Measurements from ENCODE around the gene LENEP.

The LENEP gene

GRCh38 chr1:154993572-154994268, at the start of gene LENEP:
LENEP (plus strand) TSS chr1:154993586; CDS start chr1:154993608, 22 bp downstream.
- DNase-seq (ENCODE audit: low read depth): no peak

GRCh38 chr1:154943649-154944400, 49.6 kb upstream of the LENEP start:
- DNase-seq (ENCODE audit: low read depth): peak; percentile 30

GRCh38 chr1:154944401-154945159, 48.8 kb upstream of the LENEP start:
- no peak for DNase-seq (ENCODE audit: low read depth)

DNA sequence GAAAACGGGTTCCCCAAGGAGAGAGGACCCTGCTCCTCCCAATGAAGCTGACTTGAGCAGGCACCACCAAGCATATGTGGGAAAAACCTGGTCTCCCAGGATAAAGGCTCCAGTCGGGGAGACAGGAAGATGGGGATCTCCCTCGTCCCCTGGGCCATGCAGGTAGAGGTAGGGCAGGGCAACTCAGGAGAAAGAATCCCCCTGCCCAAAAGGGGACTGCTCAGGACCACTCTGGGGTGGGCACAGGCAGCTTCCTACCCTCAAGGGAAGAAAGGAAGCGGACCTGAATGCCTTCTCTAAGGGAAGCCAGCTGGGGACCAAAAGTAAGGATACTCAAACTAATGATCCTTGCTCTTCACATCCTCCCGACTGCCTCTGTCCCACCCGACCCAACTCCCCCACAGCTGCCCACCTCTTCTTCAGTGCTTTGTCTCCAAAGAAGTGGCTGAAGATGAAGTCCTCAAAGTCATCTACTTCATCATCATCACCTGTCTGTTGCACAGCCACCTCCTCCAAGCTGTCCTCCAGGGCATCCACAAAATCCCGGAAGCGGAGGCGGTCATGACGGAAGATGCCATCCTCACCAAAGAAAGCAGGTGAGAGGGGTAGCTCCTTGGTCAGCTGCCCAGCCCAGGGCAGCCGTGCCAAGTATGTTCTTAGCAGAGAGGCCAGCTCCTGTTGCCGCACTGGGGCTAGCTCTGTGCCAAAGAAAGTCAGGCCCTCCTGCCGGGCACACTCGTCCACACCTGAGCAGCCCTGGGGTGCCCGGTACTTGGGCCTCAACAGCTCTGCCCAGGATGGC, 48.0 kb upstream of the LENEP start:
- DNase-seq (ENCODE audit: low read depth): no peak

GRCh38 chr1:154945962-154946850, 47.2 kb upstream of the LENEP start:
- DNase-seq (ENCODE audit: low read depth): no peak

- DNase-seq (ENCODE audit: low read depth): no peak
These were observed 45.3 kb upstream of the LENEP start for GRCh38 chr1:154948079-154948478.

- peak; percentile 50 for DNase-seq (ENCODE audit: low read depth)
These were observed 41.3 kb upstream of the LENEP start for GRCh38 chr1:154951901-154952657.

GRCh38 chr1:154952664-154953063, 40.7 kb upstream of the LENEP start:
- DNase-seq (ENCODE audit: low read depth): no peak

GRCh38 chr1:154953611-154954038, 39.8 kb upstream of the LENEP start:
- no peak for DNase-seq (ENCODE audit: low read depth)

DNA sequence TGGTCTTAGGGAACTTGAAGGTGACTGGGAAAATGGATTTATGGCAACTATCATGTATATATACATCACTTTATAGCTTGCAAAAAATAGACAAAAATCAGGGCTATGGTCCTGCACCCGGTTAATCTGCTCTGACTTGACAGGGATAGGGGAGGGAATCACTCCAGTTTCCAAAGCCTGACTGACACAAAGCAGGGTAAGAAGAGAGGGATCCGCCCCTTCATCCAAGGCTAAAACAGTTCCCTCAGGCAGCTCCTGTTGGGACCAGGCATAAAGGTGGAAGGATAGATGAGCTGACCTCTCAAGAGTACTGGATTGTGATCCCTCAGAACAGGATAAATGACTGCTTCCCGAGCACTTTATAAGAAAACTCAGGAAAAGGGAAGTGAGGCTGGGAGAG, 38.8 kb upstream of the LENEP start:
- no peak for DNase-seq (ENCODE audit: low read depth)

DNA sequence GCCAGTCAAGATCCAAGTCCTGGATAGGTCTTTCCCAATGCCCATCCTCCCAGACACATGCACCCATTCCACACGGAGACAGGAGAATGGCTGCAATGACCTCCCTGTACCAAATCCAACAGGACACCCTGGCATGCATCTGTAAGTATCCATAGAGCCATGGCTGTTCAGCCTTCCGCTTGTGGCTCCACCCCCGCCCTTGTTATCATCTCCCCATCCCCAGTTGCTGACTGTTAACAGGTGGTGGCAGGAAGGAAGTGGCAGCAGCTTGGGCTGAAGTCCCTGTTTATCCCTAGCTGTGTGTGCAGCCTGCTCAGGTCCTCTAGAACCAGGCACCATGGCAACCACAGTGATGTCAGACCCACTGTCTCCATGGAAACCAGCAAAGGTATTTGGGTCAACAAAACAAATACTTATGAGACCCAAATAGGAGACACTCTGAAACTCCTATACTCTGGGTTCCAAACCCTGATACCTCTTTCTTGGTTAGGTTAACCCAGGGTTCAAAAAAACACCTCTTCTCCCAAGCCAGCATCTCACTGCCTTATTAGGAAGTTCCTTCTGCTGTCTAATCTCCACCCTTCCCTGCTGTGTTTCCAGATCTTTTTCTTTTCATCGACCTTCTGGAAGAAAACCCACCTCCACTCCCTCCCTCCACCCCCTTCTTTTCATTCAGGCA, 38.2 kb upstream of the LENEP start:
- peak; percentile 66 for DNase-seq (ENCODE audit: low read depth)

DNA sequence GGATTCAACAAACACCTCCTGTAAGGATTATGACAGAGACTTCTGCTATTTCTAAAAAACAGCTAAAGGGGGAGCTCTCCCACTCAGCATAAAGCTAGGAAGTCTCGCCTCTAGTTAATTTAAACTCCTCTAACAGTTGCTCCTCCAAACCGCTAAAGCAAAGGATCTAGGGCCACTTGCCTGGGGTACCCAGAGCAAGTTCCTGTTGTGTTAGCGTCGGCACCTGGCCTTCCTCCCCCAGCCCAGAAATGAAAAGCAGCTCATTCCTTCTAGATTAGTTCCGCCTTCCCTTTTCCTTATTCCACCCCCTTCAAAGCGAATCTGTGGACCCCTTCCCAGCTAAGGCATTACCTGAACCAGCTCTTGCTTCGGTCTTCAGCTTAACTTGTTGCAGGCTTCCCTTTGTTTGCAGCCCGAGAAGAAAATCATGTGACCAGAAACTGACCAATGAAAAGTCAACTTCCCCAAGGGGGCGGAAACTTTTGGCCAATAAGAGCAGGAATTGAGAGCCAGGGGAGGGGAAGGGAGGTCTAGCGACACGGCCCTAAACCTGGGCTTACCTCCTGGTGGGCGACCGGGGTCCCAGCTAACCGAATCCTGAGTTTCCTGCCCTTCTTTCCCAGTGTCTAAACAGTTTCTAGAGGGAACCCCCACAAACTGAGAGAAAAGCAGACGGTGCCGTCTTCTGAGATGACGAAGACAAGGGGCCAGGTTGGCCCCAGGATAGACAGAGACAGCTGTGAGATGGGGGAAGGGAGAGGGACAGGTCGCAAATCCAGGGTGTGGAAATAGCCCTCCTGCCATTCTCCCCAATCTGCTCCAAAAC, 37.5 kb upstream of the LENEP start, which contains the start of gene PBXIP1:
PBXIP1 (minus strand) TSS at position 382 of the 826 bp plus-strand sequence. CDS start 2,378 bp downstream, outside the sequence.
- DNase-seq (ENCODE audit: low read depth): peak; percentile 69

GRCh38 chr1:154956544-154956941, 36.8 kb upstream of the LENEP start:
- DNase-seq (ENCODE audit: low read depth): no peak

GRCh38 chr1:154957091-154957657, 36.2 kb upstream of the LENEP start:
- no peak for DNase-seq (ENCODE audit: low read depth)

DNA sequence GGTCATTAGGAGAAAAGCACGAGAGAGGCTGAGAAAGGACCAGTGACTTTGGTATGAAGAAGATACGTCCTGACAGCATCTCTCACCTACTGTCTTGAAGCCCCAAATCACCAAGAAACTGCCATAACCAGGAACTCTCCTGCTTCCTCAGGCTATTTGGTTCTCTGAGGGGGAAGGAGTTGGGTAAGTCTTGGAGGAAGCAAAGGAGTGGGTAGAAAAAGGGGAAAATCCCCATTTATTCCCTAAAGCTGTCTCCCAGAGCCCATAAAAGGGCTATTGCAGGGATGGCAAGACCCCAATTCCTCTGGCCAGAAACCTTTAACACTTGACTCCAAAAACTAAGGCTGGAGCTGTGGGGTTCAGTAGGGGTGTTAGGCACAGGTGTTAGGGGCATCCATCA, 35.4 kb upstream of the LENEP start:
- DNase-seq (ENCODE audit: low read depth): no peak

DNA sequence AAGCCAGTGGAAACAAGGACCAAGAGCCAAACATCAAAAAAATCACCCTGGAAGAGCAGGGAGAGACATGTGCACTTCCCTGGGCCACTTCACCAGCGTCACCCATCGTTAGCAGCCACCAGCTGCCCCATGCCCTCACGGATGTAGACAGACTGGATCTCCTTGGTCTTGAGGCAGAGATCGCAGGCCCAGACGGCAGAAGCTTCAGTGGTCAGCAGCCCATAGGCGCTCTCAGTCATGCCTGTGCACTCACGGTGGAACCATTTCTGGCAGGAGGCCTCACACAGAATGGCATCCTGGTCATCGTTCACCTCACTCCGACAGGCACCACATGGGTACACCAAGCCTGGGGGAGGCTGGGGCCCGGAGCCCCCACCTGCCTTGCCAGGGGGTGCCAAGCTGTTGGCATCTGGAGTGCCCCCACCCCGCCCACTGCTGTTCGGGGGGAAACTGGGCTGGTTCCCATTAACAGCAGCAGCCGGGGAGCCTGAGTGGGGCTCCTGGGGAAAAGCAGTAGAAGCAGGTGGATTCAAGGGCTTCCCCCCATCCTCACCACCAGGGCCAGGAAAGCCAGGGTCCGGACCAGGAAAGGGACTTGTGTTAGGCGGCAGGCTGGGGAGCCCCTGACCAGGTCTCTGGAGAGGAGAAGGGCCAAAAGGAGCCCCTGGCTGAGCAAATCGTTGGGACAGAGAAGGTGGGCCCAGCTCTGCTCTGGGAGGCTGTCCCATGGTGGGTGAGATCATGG, 34.5 kb upstream of the LENEP start:
- DNase-seq (ENCODE audit: low read depth): no peak

DNA sequence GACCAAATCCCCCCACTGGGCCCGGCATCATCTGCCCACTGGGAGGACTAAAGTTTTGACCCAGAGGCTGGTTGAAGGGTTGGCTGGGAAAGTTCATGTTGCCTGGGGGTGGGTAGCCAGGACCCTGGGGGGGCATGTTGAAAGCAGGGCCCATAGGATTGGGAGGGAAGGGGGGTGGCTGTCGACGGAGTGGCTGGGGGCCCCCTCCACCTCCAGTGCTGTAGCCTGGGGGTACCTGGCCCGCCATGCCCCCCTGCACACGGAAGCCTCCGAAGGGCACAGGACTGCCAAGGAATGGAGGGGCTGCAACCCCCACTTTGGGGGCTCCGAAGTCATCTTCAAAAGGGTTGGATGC, 34.0 kb upstream of the LENEP start:
- DNase-seq (ENCODE audit: low read depth): no peak

All from activated T-cell treated with anti-CD3 and anti-CD28 coated beads for 48 hours (primary cell).